ENCODE data around the gene RSBN1L.
"Not testable (repeated sequence)": the region's sequence is repeated elsewhere in the genome, so short reads cannot be mapped to it uniquely, and the experiment has no call there.

RSBN1L gene

GRCh38 chr7:77696057-77696642 lies at the start of gene RSBN1L:
Gene RSBN1L, plus strand, starts transcription at chr7:77696459. Its CDS starts 11 bp downstream, at chr7:77696470.
- peak; percentile 97 for DNase-seq

GRCh38 chr7:77648742-77649338 lies 47.4 kb upstream of the RSBN1L start:
- DNase-seq = no peak

- peak; percentile 51 for DNase-seq
Observed at GRCh38 chr7:77649716-77650349, 46.4 kb upstream of the RSBN1L start.

GRCh38 chr7:77651575-77652162 lies 44.6 kb upstream of the RSBN1L start:
- peak; percentile 36 for DNase-seq

GRCh38 chr7:77652826-77653225 lies 43.4 kb upstream of the RSBN1L start:
- DNase-seq = not testable (repeated sequence)

GRCh38 chr7:77653572-77653971 lies 42.7 kb upstream of the RSBN1L start:
- no peak for DNase-seq

- DNase-seq = no peak
Observed at GRCh38 chr7:77655356-77655755, 40.9 kb upstream of the RSBN1L start.

- no peak for DNase-seq
Observed at GRCh38 chr7:77655836-77656455, 40.3 kb upstream of the RSBN1L start.

- DNase-seq = peak; percentile 49
Observed at GRCh38 chr7:77657427-77658224, 38.6 kb upstream of the RSBN1L start.

- DNase-seq = no peak
Observed at GRCh38 chr7:77658928-77659327, 37.3 kb upstream of the RSBN1L start.

GRCh38 chr7:77661816-77662215 lies 34.4 kb upstream of the RSBN1L start:
- no peak for DNase-seq

- DNase-seq = no peak
Observed at GRCh38 chr7:77662869-77663268, 33.4 kb upstream of the RSBN1L start.

- no peak for DNase-seq
Observed at GRCh38 chr7:77664715-77665114, 31.5 kb upstream of the RSBN1L start.

- no peak for DNase-seq
Observed at GRCh38 chr7:77665161-77665560, 31.1 kb upstream of the RSBN1L start.

- DNase-seq = no peak
Observed at GRCh38 chr7:77667459-77668086, 28.7 kb upstream of the RSBN1L start.

- DNase-seq = peak; percentile 34
Observed at GRCh38 chr7:77674878-77675277, 21.4 kb upstream of the RSBN1L start.

- no peak for DNase-seq
Observed at GRCh38 chr7:77679608-77680007, 16.7 kb upstream of the RSBN1L start.

- no peak for DNase-seq
Observed at GRCh38 chr7:77680266-77680665, 16.0 kb upstream of the RSBN1L start.

- DNase-seq = peak; percentile 75
Observed at GRCh38 chr7:77684030-77684429, 12.2 kb upstream of the RSBN1L start.

- no peak for DNase-seq
Observed at GRCh38 chr7:77685233-77685632, 11.0 kb upstream of the RSBN1L start.

GRCh38 chr7:77687100-77687746 lies 9.0 kb upstream of the RSBN1L start:
- no peak for DNase-seq

- no peak for DNase-seq
Observed at GRCh38 chr7:77687747-77688144, 8.5 kb upstream of the RSBN1L start.

All from fibroblast of skin of right quadriceps (primary cell).